ENCODE data around the gene GOLGA8A. TPM values are rescaled to one million over a fixed set of nuclear protein-coding genes. Genes with fewer than 3 reads are reported as not detected.
"Not testable (repeated sequence)": the region's sequence is repeated elsewhere in the genome, so short reads cannot be mapped to it uniquely, and the experiment has no call there.

The GOLGA8A gene
- total RNA-seq, 1 donor from 2014 or later = 35.4 TPM

- DNase-seq (ENCODE audit: low read depth) = not testable (repeated sequence)
Measured at GRCh38 chr15:34418435-34418834, 19.2 kb downstream of the GOLGA8A start.

GRCh38 chr15:34409511-34409910, 28.1 kb downstream of the GOLGA8A start:
- DNase-seq (ENCODE audit: low read depth) = not testable (repeated sequence)

- DNase-seq (ENCODE audit: low read depth) = not testable (repeated sequence)
Measured at GRCh38 chr15:34408973-34409372, 28.6 kb downstream of the GOLGA8A start.

- DNase-seq (ENCODE audit: low read depth) = not testable (repeated sequence)
Measured at GRCh38 chr15:34403899-34404298, 33.7 kb downstream of the GOLGA8A start.

GRCh38 chr15:34403160-34403598, 34.4 kb downstream of the GOLGA8A start:
- DNase-seq (ENCODE audit: low read depth) = not testable (repeated sequence)

GRCh38 chr15:34397637-34398259, 39.9 kb downstream of the GOLGA8A start:
- DNase-seq (ENCODE audit: low read depth) = not testable (repeated sequence)

- DNase-seq (ENCODE audit: low read depth) = not testable (repeated sequence)
Measured at GRCh38 chr15:34392981-34393380, 44.6 kb downstream of the GOLGA8A start.

GRCh38 chr15:34389594-34390086, 48.0 kb downstream of the GOLGA8A start:
- not testable (repeated sequence) for DNase-seq (ENCODE audit: low read depth)

Other genes with a start within 250 kb of the GOLGA8A start
- 69.8 and 80.0 TPM in 2 replicates for gene KATNBL1, start 227.7 kb downstream of the GOLGA8A start, total RNA-seq
- gene EMC4, start 212.8 kb downstream of the GOLGA8A start, total RNA-seq = 131 and 142 TPM in 2 replicates
- gene SLC12A6, start 100.0 kb downstream of the GOLGA8A start, total RNA-seq = 17.9 and 18.3 TPM in 2 replicates
- 142 and 208 TPM in 2 replicates for gene NOP10, start 94.7 kb downstream of the GOLGA8A start, total RNA-seq
- gene NUTM1, start 94.5 kb downstream of the GOLGA8A start, total RNA-seq = not detected in 2 replicates
- 63.0 and 70.3 TPM in 2 replicates for gene LPCAT4, start 70.6 kb downstream of the GOLGA8A start, total RNA-seq
- 87.8 and 106 TPM in 2 replicates for gene GOLGA8B, start 145.8 kb upstream of the GOLGA8A start, total RNA-seq